Activated effector memory CD4-positive, alpha-beta T cell treated with Interleukin-2 at 50 U/mL for 16 hours (primary cell): ENCODE measurements around the gene MAP3K6.
"Not testable (repeated sequence)": the region's sequence is repeated elsewhere in the genome, so short reads cannot be mapped to it uniquely, and the experiment has no call there.

Source experiments
- DNase-seq: peaks from one replicate; pipeline ENCODE4 v3.0.0-alpha.2; 2020

Gene MAP3K6

DNA sequence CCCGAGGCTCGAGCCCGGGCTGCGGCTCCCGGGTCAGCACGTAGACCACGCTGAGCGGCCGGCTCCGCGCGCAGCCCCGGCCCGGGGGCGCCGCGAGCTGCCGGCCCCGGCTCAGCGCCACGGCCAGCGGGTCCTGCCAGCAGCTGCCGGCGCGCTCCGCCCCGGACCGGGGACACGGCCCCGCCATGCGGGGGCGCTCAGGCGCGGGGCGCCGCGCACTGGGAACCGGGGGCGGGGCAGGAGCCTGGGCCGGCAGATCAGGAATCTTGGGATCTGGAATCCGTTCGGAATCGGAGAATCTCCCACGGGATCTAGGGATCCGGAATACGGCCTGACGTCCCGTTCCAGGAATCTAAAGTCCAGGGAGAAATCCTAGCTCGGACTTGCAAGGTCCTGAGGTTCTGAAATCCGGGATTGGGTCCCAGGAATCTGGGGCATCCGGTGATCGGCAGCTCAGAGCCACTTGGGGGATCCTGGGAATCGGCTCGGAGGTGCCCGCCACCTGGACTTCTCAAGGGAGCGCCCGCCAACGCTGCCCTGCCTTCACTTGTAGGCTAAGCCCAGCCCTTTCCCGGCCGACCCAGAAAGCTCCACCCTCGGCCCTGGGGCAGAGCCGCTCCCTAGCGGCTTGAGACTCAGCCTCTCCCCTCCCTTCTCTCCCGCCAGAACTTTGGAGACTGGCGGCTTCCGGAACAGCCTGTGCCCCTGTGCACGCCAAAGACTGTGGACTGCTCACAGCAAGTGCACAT is at the start of gene MAP3K6:
TSS of gene MAP3K6 (minus strand) at position 551 of the 749 bp plus-strand sequence. CDS start at position 187, 364 bp downstream.
- DNase-seq = peak; percentile 26

- no peak for DNase-seq
Measured at GRCh38 chr1:27414091-27414490, 47.3 kb upstream of the MAP3K6 start.

GRCh38 chr1:27413004-27413403 is 46.2 kb upstream of the MAP3K6 start:
- DNase-seq = no peak

DNA sequence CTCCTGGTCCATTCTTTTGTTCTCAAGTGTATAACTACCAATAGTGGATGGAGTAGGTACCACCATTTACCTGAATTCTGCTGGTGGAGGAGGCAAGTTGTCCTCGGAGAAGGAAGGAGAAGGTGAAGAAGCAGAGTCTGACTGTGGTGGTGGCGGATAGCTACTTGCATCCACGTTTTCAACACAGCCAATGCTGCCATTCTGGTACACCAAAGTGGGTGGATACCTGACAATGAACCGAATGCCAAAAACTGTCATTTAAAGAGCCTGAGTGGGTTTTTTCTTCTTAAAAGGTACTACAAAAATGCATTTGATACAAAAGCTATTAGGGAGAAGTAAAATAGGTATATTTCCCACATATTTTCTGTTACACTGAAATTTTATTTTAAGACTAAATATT is 45.7 kb upstream of the MAP3K6 start:
- no peak for DNase-seq

GRCh38 chr1:27410709-27411108 is 43.9 kb upstream of the MAP3K6 start:
- no peak for DNase-seq

DNA sequence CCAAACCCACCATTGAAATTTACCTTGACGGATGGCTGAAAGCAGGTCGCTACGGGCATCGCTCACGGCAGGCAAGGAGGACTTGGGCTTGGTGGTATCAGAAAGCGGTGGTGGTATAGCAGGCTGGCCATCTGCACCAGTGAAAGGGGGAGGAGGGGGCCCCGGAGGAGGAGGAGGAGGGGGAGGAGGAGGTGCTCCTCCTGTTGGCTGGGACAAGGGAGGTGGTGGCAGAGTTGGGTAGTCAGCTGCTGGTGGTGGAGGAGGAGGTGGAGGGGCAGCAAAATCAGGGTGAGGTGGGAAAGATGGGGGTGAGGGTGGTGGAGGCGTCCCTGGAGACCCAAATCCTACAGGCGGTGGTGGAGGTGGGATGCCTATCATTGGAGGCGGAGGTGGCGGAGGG is 42.9 kb upstream of the MAP3K6 start:
- DNase-seq = no peak

DNA sequence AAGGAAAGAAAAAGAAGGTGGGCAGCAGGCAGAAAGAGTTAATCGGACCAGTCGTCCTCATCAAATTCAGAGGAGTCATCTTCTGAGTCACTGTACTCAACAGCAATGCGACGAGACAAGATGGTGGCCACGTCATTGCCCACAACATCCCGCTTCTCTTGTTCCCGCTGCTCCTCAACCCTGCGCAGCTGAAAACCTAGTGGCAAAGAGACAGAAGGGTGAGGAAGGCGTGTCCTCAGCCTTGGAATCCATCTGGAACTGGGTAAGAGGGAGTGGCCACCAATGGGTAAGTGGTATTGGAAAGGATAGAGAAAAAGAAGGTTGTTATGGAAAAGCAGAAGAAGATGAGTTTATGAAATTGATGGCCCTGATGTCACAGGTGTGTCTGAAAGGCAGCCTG is 41.4 kb upstream of the MAP3K6 start:
- no peak for DNase-seq

GRCh38 chr1:27406791-27407190 is 40.0 kb upstream of the MAP3K6 start:
- not testable (repeated sequence) for DNase-seq

DNA sequence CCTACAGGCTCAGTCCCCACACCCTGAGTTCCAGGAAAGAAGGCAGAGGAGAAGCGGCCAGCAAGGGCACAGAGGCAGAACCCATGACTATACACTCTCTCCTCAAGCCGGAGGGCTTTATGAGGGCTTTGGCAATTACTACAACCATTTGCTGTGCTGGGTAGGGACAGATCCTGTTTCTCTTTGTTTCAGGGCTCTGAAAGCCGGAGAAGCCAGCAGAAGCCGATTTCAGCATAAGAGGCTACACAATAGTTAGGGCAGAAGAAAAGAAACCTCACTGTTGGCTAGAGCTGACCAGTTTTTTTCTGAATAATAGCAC is 39.6 kb upstream of the MAP3K6 start:
- no peak for DNase-seq

DNA sequence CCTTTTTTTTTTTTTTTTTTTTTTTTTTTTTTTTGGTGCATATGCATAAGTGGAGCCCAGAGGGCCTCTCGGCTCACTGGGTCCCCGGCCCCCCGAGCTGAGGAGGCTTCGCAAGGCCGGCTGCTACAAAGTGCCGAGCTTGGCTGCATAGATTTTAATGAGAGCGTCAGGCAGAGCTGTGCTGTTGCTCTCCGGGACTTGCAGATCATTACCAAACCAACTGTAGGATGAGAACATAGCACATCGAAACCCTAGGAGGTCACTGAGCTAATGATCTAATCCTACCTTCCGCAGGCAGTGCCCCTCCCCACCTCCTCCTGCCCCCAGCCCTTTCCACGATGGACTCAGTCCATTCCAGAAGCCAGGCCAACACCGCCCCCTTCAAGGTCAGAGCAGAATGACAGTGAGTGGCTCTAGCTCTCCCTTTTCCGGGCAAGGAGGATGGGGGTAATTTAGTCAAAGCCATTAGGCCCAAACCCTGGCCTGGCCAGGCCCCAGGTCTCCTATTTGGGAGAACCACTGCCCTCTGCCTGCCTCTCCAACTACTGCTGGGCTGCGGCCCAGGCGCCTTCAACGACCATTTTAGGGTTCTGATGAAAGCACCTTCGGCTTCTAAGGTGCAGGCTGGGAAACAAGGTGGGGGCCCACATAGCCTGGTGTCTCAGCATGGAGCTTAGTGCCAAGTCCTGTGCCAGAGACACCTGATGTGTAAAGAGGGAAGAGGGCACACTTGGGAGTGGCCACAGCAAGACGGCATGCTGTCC is 39.0 kb upstream of the MAP3K6 start:
- not testable (repeated sequence) for DNase-seq

GRCh38 chr1:27405074-27405473 is 38.3 kb upstream of the MAP3K6 start:
- DNase-seq = no peak

DNA sequence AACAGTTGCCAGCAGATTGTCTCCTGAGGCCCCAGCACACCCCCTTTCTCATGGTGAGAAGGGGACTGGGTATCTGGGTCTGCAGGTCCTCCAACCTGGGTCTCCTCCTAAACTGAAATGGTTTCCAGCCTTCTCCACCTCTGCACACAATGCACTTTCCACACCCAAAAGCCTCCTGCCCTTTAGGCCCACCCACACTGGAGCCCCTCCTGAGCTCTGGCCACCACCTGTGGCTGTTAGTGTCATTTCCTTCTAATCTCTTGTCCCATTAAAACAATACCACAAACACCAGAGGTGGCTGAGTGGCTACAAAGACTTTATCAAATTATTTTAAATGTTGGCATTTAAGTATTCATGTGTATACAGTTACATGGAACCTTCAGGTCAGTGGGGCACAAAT is 37.2 kb upstream of the MAP3K6 start:
- no peak for DNase-seq

GRCh38 chr1:27403065-27403726 is 36.4 kb upstream of the MAP3K6 start:
- DNase-seq = no peak

- DNase-seq = no peak
Measured at GRCh38 chr1:27402349-27402754, 35.6 kb upstream of the MAP3K6 start.

DNA sequence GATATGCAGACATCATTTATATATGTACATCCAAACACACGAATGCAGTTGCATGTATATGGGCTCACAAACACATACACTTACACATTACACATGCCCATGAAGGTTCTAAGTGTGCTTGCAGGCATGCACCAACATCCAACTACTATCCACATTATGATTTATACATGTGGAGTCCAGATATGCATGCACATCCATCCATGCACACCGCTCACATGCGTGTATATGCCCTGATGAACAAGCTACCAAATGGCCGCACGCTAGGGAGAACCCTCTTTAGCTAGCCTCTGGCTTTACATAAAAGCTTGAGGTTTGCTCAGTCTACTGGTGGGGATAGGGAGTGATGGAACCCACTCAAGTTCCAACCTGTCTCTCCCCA is 34.2 kb upstream of the MAP3K6 start:
- no peak for DNase-seq

DNA sequence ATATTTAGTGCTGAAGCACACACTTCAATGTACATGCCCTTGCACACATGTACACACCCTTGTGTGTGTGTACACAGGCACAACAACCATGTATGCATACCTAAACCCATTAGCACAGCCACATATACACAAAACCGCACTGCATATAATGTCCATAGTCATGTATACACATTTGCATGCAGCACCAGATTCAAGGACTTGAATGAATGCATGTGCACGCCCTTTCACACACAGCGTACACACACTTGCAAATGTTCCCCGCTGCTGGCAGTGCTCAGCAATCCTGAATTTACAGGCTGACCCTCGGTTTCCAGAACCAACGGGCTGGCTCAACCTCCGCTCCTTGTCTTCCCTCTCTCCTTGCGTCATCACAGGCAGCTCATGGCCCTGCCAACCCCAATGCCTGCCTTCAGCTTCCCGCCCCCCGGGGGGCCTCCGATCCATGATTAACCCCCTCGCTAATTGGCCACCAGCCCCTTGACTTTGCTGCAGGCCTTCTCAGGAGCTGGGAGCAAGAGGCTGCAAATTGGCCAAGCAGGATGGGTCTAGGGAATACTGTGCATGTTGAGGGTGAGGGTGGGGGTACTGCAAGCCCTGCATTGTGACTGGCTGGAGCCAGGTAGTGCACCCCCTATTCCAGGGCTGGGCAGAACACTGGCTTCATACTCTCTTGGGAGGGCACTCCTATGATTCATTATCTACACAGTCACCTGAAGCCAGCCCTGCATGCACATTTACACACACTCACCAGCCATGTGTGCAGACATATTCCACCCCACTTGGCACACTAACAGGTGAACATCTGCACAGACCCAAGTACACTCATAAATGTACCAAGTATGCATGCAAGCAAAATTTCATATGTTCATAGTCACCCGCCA is 33.6 kb upstream of the MAP3K6 start:
- no peak for DNase-seq

DNA sequence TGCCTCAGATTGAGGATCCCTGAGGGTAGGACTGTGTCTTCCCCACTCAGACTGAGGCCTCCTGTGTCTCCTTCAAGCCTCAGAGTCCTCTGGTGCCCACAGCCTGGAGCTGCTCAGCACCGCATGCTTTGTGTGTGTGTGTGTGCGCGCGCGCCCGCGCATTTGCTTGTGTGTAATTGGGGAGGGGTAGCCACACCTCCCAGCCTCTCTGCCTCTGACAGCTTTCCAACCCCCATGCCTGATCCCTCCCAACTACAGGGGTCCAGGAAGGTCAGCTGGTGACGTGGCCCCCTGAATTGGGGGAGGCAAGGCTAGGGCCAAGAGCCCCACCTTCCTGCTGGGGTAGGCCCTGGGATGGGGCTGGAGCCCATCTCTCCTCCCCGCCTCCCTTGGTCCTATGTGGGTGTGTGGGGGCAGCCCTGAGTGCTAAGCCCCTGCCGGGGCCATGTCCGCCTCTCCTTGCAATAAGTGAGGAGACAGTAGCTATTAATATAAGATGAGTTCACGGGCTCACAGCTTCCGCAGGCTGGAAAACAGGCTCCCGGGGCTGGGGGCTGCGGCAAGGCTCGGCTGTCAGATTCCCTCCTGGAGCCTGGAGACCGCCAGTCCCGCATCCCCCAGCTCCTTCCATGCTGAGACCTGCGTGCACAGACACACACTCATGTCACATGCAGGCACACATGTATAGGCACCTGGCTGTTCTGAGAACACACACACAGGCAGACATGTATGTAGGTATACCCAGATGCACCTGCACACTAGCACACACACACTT is 32.7 kb upstream of the MAP3K6 start:
- no peak for DNase-seq

DNA sequence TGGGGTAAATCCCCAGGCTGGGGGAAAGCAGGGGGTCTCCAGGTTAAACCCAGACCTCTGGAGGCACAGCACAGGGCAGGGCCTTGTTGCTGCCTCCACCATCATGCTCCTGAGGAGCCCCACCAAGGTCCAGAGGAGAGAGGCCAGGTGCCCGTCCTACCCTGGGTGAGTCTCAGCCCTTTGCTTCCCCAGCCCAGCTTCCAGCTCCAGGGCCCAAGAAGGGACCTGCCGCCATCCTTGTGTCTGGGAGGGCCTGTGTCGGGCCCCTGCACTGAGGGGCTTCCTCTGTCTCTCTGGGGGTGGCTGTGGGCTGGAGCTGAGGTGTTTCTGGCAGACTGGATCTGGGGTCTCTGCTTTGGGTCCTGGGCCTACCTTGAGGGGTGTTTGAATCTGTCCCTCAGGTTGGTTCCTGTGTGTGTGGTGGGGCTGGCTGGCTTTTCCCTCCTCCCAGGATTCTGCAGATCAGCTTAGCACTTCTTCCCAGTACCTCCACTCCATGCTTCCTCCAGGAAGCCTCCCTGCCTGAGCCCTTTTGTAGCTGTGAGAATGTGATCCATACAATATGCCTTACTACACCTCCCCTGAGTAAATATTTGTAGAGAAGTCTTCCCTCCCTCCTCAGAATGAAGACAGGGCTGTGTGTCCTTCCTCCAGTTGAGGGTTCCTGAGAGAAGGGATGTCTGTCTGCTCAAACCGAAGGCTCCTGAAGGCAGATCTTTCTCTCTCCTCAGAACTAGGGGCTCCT is 31.8 kb upstream of the MAP3K6 start:
- DNase-seq = no peak

- DNase-seq = no peak
Measured at GRCh38 chr1:27397749-27398148, 31.0 kb upstream of the MAP3K6 start.

DNA sequence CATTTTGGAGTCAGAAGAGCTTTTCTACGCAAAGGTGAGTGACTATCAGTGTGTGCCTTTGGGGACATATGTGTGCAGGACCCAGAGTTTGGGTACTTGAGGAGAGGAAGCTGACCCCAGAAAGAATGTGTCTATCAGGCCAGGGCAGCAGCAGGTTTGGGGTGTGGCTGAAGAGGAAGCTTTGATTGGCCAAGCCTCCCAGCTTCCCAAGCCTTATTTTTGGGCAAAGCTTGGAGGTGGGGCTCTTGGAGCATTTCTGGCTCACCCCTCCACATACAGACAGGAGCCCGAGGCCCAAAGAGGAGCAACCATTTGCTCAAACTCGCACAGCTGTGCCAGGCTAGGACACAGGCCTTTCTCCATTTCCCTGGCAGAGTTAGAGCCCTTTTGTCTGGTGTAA is 30.3 kb upstream of the MAP3K6 start:
- no peak for DNase-seq

DNA sequence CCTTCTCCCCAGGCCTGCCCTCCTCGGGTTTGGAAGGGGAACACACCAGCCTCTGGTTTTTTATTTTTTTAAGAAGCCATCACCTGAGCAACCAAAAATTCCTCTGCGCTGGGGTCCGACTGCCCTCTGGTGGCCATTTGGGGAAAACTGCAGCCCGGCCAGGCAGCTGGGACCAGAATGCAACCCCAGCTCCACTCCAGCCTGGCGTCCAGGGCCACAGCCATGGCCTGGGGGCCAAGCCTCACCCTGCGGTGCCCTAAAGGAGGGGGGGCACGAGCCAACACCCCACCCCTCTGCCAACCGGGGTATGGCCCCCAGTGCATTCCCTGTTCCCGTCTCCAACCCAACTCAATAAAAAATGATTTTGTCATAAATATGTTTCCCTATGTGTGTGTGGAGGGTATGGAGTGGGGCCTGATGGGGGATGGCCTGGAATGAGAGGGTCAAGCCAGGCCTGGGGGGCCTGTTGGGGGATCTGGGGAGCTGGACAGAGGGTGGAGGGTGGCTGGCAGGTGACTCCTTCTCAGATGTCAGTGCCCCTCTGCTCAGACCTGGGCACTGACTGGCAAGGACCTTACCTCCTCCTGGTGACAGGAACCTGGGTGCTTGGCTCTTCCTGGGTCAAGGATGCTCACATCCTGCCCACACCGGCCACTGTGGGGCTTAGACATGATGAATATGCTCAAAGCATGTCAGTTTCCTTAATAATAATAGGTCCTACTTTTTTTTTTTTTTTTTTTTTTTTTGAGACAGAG is 28.9 kb upstream of the MAP3K6 start:
- DNase-seq = peak; percentile 70
